Measurements from ENCODE around the gene AUP1.

DNA sequence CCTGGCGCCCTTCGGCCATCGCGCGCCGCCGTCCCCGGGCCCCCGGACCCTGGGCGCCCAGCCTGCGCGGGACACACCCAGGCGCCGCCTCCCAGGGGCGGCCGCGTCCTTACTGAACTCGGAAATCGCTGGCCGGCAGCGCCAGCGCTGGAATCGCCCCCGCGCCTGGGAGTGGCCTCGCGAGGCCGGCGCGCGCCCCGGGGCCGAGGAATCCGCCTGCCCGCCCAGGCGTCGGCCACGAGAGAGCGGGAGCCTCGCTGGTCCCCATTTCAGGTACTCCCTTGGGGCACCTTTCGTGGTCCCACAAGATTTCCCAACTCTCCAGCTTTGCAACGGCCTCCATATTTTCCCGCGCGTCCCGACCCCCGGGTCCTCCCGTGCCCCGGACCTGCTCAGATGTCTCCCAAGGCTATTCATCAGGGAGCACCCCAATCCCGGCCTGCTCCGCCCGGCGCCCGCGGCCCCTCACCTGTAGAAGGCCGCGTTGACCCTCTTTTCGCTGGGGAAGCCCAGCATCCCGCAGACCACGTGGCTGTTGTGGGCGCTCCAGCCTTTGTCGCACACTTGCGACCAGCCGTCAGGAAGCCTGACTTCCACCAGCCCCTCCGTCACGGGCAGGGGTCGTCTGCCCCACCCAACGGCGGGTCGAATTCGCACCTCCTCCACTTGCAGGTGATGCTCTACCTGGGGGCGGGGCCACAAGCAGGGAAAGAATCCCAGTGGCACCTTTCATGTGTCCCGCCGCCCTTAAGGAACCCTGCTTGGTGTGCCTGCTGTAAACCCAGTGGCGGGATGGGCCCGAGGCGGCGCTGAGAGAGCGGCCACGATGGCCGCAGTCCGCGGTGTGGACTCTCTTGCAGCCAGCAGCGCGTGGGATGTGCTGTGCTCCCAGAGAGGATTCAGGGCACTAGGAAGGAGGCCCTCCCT is 19.7 kb upstream of the AUP1 start:
- TF ChIP-seq, protein P1, sequence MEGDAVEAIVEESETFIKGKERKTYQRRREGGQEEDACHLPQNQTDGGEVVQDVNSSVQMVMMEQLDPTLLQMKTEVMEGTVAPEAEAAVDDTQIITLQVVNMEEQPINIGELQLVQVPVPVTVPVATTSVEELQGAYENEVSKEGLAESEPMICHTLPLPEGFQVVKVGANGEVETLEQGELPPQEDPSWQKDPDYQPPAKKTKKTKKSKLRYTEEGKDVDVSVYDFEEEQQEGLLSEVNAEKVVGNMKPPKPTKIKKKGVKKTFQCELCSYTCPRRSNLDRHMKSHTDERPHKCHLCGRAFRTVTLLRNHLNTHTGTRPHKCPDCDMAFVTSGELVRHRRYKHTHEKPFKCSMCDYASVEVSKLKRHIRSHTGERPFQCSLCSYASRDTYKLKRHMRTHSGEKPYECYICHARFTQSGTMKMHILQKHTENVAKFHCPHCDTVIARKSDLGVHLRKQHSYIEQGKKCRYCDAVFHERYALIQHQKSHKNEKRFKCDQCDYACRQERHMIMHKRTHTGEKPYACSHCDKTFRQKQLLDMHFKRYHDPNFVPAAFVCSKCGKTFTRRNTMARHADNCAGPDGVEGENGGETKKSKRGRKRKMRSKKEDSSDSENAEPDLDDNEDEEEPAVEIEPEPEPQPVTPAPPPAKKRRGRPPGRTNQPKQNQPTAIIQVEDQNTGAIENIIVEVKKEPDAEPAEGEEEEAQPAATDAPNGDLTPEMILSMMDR (IDR thresholded peaks at IDR 0.05): no peak
- no peak for TF ChIP-seq POLR2A (IDR thresholded peaks at IDR 0.05)

Measured in breast epithelium (tissue), 3 donors.